CD1c-positive myeloid dendritic cell (primary cell): Measurements from ENCODE around the gene LRP1B.
"Not testable (repeated sequence)": the region's sequence is repeated elsewhere in the genome, so short reads cannot be mapped to it uniquely, and the experiment has no call there.

Experiments
- DNase-seq: peaks from one replicate; pipeline ENCODE4 v3.0.0-alpha.2; 2016; ENCODE audit errors: extremely low spot score

Gene LRP1B

DNA sequence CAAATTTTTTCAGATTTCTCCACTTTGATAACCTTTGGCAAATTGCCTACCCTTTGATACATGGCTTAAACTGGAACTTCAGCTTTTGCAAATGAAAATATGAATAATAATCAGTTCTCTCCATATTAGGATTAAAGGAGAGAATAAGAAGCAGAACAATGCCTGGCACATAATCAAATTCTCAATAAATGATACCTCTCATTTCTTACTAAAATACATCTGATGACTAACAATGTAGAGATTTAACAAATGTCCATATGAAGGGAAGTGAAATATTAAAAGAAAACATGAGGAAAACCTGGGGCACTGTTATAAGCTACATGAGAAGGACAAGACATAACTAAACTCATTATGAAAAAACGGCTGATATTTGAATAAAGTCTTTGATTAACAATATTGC is 1103.6 kb downstream of the LRP1B start:
- DNase-seq = no peak

DNA sequence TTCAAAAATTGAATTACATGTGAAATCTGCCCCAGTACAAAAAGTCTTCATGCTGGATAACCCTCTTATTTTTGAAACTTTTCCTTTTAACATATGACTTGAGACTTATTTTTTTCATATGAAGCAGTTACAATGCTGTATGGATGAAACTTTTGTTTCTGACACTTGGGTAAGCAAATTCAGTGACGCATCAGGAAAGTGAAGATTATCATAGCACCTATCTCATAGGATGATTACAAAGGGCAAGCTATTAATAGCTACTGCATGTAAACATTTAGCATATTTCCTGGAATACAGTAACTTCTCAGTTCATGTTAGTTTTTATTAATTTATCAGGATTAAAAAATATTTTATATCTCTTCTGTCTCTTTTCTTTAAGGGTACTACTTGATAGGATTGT is 1109.2 kb downstream of the LRP1B start:
- DNase-seq = no peak

DNA sequence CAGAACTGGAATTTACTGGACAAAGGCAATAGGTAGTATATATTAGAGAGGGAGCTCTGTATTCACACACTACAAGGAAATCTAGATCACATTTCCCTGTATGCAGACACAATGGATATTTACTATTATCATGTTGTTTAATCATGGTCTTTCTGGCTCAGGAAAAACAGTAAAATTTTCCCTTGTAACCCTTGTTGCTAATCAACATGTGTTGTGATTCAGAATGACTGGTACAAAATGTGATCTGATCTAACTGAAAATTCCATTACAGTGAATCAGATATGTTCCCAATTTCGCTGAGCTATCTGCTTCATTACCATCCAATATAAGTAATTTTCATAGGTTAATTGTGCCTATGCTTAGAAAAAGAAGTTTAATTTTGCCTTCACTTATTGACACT is 1109.7 kb downstream of the LRP1B start:
- no peak for DNase-seq

DNA sequence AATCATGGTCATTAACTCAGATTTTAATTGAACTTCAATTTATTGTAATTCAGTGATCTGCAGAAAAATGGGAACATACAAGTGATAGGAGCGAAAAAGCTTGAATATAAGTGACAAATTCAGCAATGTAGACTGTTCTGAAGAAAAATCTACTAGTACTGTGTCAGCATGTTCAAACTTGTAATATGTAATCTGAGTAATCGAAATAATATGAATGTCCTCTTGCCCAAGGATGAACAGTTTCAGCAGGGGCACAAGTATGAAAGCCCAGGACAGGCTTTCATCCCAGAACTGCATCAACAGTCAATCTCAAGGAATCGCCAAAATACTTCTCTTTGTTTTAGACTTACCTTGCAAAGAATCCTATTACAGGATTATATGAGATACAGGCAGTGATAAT is 1110.5 kb downstream of the LRP1B start:
- no peak for DNase-seq

- no peak for DNase-seq
Measured at GRCh38 chr2:141015341-141016047, 1115.3 kb downstream of the LRP1B start.

- no peak for DNase-seq
Measured at GRCh38 chr2:141003967-141004657, 1126.7 kb downstream of the LRP1B start.

GRCh38 chr2:141001750-141002149 is 1129.1 kb downstream of the LRP1B start:
- no peak for DNase-seq

DNA sequence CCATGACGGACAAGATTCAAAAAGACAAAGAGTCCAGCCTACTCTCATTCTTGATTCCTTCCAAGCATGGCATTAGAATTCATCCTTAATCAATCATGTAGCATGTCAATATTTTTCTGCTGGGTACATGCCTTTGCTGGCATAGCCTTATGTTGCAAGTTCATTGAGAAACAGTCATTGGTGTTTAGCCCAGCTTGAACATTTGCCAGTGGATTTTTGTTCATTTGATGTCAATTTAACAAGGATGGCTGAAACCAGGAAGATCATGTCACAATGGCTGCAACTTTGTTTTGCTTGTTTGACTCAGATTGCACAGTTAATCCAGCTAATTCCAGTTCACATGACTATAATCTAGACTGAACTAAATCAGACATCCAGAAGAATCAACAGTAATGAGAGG is 1132.2 kb downstream of the LRP1B start:
- DNase-seq = no peak

DNA sequence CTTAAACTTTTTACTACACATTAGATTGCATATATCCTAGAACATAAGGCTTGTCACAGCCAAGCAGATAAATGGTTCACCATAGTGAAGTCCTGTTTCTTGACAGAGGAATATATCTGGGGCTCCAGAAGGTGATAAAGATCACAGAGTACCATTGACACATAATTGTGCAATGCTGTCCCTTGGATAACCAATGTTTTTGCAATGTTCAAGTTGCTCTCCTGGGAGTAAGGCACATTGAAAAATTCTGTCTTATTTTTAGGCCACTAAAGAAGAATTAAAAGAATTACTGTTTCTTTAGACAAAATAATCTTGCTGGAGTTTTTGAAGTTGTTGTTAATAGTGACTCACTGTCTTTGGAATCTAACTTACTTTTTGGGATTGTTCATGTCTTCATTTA is 1132.8 kb downstream of the LRP1B start:
- DNase-seq = no peak

- no peak for DNase-seq
Measured at GRCh38 chr2:140994856-140995255, 1136.0 kb downstream of the LRP1B start.

DNA sequence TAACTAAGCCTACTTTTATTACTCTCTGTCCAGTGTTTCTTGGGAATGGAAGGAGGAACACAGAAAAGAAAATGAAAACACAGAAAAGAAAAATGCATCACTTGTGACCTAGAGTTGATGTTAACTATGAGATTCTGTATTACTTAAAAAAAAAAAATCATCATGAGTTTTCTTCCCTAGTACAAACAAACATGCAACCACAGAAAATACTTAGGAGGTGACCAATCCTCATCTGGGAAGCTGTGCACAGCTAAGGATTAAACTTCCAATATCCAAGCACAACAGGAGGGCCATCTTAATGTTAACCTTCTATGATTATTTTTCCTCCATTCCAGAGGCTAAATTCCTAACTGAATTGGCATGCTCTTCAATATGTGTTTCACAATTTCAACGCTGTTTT is 1140.4 kb downstream of the LRP1B start:
- DNase-seq = no peak

DNA sequence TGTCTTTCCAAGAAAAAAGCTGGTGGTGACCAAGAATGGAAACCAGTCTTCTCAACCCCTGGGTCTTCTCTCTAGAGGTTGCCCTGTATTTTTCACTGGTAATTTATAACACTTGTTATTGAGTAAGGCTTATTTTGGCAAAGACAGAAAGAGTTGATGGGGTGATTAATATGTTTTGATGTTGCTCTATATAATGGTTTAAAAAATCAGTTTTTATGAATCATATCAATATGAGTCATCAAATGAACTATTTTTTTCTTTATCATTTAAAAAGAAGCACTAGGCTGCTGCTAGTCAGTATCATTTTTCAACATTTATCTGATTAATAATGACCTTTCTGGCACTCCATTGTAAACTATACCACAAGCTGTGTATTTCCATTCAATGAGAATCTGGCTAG is 1142.2 kb downstream of the LRP1B start:
- no peak for DNase-seq

GRCh38 chr2:140986456-140986855 is 1144.4 kb downstream of the LRP1B start:
- no peak for DNase-seq

GRCh38 chr2:140975237-140975636 is 1155.6 kb downstream of the LRP1B start:
- no peak for DNase-seq

DNA sequence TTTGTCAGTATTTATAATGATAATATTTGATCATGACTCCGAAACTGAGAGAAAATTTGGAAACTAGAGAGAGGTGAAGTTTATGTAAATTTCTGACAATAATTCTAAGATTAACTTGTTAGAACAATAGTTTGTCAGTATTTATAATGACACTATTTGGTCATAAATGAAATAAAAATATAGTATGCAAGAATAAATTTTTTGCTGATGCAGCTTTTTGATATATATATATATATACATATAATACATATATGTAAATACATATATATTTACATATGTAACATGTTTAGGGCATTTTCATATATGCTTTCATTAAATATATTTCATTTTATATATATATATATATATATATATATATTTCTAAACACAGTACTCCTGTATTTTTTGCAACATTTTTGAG is 1158.1 kb downstream of the LRP1B start:
- DNase-seq = no peak

- DNase-seq = not testable (repeated sequence)
Measured at GRCh38 chr2:140964324-140964723, 1166.5 kb downstream of the LRP1B start.

DNA sequence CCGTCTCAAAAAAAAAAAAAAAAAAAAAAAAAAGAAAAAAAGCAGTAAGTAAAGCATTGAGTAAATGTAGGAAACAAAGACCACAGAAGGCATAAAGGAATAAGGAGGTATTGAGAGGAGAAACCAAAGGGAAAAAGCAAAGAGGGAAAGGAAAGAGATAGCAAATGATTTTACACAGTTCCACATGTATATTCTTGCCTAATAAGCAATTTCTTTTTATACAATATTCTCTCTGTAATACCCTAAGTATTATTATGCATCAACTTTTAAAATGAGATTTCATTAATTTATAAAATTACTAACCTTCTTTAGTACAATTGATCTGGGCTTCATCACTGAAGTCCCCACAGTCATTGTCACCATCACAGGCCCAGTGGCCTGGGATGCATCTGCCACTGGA is 1180.9 kb downstream of the LRP1B start:
- DNase-seq = no peak

DNA sequence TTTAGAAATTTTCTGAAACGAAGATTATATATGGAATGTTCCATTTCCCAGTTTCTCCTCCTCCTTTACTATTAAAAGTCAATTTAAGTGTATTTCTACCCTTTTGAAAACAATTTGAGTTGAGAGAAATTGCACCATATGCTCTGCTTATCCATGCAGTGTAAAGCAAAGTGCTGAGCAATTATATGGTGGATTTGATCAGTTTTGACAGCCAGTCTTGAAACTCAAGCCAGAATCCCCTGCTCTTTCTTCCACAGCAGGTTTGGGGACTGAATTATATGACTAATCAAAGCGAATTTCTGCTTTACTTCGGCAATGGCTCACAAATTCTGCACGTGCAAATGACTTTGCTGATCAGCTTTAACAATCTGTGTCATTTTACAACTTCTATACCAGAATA is 1183.6 kb downstream of the LRP1B start:
- no peak for DNase-seq

DNA sequence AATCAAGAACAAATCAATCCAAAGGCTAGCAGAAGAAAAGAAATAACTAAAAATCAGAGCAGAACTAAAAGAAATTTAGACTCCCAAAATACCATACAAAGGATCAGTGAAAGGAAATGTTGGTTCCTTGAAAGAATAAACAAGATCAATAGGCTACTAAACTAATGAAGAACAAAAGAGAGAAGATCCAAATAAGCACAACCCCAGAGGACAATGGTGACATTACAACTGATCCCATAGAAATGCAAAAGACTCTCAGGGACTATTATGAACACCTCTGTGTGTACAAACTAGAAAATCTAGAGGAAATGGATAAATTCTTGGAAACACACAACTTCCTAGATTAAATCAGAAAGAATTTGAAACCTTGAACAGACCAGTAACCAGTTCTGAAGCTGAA is 1186.9 kb downstream of the LRP1B start:
- DNase-seq = no peak

DNA sequence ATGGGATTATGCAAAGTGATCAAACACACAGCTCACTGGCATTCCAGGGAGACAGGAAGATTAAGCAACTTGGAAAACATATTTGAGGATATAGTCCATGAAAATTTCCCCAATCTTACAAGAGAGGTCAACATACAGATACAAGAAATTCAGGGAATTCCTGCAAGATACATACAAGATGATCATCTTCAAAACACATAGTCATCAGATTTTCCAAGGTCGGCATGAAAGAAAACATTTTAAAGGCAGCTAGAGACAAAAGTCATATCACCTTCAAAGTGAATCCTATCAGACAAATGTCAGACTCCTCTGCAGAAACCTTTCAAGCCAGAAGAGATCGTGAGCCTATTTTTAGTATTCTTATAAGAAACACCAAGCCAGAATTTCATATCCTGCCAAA is 1188.5 kb downstream of the LRP1B start:
- no peak for DNase-seq

DNA sequence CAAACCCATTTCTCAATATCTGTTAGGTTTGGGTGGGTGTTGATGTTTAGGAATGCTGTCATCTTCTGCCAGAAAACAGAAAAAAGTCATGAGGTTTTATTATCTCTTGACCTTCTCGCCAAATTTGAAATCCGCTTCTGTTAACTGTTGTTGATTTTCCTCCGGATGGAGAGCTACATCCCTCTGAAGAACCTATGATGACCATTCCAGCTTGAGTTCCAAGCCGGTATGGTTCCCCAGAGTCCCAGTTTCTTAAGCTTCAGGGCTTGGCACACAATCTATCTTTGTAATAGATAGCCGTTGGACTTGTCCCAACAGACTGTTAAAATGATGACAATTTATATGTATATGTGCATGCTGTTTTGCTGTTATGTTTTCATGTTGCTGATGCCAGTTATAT is 1201.0 kb downstream of the LRP1B start:
- peak; percentile 35 for DNase-seq

DNA sequence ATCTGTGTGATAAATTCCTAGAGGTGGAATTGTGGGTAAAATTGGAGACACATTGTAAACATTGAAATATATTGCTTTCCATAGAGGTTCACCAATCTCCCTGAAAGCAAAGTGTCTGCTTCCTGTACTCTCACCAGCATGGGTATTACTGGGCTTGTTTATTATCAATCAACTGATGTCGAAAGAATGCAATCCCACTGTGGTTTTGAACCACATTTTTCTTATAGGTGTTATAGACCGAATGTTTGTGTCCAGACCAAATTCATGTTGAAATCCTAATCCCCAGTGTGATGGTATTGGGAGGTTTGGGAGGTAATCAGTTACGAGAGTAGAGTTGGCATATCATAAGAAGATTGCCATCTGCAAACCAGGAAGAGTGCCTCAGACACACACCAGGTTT is 1212.4 kb downstream of the LRP1B start:
- no peak for DNase-seq

DNA sequence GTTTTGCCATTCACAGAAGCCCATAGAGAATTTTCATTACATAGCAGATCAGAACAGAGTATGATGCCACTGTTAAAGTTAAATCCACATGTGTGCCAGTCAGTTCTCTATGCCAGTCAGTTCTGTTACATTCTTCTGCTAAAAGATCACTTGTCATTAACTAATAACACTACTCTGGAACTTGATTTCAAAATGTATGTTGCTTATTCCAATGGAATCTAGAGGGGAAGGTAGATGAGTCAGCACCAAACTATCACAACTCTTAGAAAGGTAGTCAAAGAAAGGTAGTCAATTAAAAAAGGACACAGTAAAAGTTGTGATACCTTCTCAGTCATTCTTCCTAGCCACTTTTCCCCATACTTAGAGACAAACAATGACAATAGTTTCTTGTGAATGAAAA is 1214.4 kb downstream of the LRP1B start:
- DNase-seq = no peak

- no peak for DNase-seq
Measured at GRCh38 chr2:140910683-140911082, 1220.1 kb downstream of the LRP1B start.
